ENCODE measurements around the gene ASS1. TPM values are rescaled to one million over a fixed set of nuclear protein-coding genes. Genes with fewer than 3 reads are reported as not detected.

ASS1 gene
- polyA plus RNA-seq, 1 experiment = 99.5 TPM

GRCh38 chr9:130531670-130532069 is 86.9 kb downstream of the ASS1 start:
- no peak for TF ChIP-seq CTCF (IDR thresholded peaks at IDR 0.05; ENCODE audit: low read depth, low read length)
- DNase-seq (ENCODE audit: low read depth, low spot score) = no peak
- no peaks in the 10 kb centered on the region; the same call in 1 of the 2 replicates for H3K9me3 ChIP-seq (ENCODE audit: control insufficient read depth, insufficient read depth, low read length)
- no peak overlapping the region for H3K4me3 ChIP-seq (ENCODE audit: low read depth, low read length)
- H3K27me3 ChIP-seq (ENCODE audit: control insufficient read depth, insufficient read depth, low read length) = peaks cover 68% of the 10 kb centered on the region
- CTCF ChIA-PET = interaction anchor here (0.6 kb wide), 1 partner anchor 120 kb away, joined by 3 read pairs; no protein-coding TSS in a partner anchor
- no peak overlapping the region for H3K27ac ChIP-seq (ENCODE audit: low read depth, low read length)
- POLR2A ChIA-PET = no interaction called here

GRCh38 chr9:130532426-130533080 is 87.8 kb downstream of the ASS1 start:
- no peaks in the 10 kb centered on the region; the same call in 1 of the 2 replicates for H3K9me3 ChIP-seq (ENCODE audit: control insufficient read depth, insufficient read depth, low read length)
- H3K27me3 ChIP-seq (ENCODE audit: control insufficient read depth, insufficient read depth, low read length) = peaks cover 70% of the 10 kb centered on the region
- ChIA-PET POLR2A (no interaction called here), CTCF (no interaction called here)
- TF ChIP-seq CTCF (IDR thresholded peaks at IDR 0.05; ENCODE audit: low read depth, low read length) = no peak
- no peak overlapping the region for H3K27ac ChIP-seq (ENCODE audit: low read depth, low read length)
- no peak for DNase-seq (ENCODE audit: low read depth, low spot score)
- H3K4me3 ChIP-seq (ENCODE audit: low read depth, low read length) = no peak overlapping the region

DNA sequence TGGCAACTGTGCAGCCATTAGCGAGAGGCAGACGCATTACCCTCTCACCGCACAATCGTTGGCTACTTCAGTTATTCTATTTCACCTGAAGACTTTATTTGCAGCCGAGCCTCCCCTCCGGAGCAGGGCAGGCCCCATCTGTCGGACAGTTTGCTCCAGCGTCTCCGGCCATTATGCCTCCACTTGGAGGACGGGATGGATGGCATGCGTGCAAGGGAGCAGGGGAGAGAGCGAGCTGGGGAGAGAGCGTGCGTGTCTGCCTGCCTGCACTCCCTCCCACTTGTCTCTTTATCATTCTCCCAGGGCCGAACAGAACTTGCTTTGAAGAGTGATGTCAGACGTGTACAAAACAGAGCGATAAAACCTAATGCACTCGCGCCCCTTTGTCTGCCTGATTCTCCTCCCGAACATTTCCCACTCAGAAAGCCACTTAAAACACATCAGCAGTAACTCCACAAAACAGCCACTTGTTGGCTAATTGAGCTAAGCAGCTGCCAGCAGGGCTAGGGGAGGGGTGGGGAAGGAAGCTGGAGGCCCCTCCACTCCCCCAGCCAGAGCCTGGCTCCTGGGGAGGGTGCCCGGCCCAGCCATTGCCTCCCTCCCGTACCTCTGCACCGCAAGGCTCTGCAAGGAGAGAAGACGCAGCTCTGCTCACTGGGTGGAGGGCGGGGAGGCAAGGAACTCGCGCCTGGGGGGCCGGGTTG is 91.2 kb downstream of the ASS1 start:
- no peak for TF ChIP-seq CTCF (IDR thresholded peaks at IDR 0.05; ENCODE audit: low read depth, low read length)
- Histone ChIP-seq H3K27me3 (ENCODE audit: control insufficient read depth, insufficient read depth, low read length) (peaks cover 72% of the 10 kb centered on the region), H3K4me3 (ENCODE audit: low read depth, low read length) (peak overlapping the region; percentile 40), H3K27ac (ENCODE audit: low read depth, low read length) (no peak overlapping the region), H3K9me3 (ENCODE audit: control insufficient read depth, insufficient read depth, low read length) (no peaks in the 10 kb centered on the region; the same call in 1 of the 2 replicates)
- ChIA-PET POLR2A (interaction anchor here (0.6 kb wide), 1 partner anchor 108 kb away, joined by 3 read pairs; no protein-coding TSS in a partner anchor), CTCF (interaction anchor here (0.9 kb wide), 1 partner anchor 75 kb away, joined by 3 read pairs; no protein-coding TSS in a partner anchor)
- DNase-seq (ENCODE audit: low read depth, low spot score) = no peak

GRCh38 chr9:130536701-130537107 is 91.9 kb downstream of the ASS1 start:
- ChIA-PET CTCF (interaction anchor here (0.9 kb wide), 1 partner anchor 76 kb away, joined by 3 read pairs; no protein-coding TSS in a partner anchor), POLR2A (no interaction called here)
- DNase-seq (ENCODE audit: low read depth, low spot score) = no peak
- Histone ChIP-seq H3K4me3 (ENCODE audit: low read depth, low read length) (no peak overlapping the region), H3K27me3 (ENCODE audit: control insufficient read depth, insufficient read depth, low read length) (peaks cover 69% of the 10 kb centered on the region), H3K27ac (ENCODE audit: low read depth, low read length) (no peak overlapping the region), H3K9me3 (ENCODE audit: control insufficient read depth, insufficient read depth, low read length) (no peaks in the 10 kb centered on the region; the same call in 1 of the 2 replicates)
- no peak for TF ChIP-seq CTCF (IDR thresholded peaks at IDR 0.05; ENCODE audit: low read depth, low read length)
